GM23338 (cell line): Measurements from ENCODE around the gene TTC28. TPM values are rescaled to one million over a fixed set of nuclear protein-coding genes. Genes with fewer than 3 reads are reported as not detected.

Source experiments
- ATAC-seq: fragments of 200-7000 bp; cut with Tn5 transposase; 3 replicates; pipeline ENCODE4 v1.9.1; 2020
- DNase-seq: peaks from one replicate; pipeline ENCODE4 v3.0.0-alpha.2; 2015; ENCODE audit warnings: low spot score
- H2AFZ ChIP-seq: fragments of 200-600 bp; sonication (generic); 2 replicates; pipeline ENCODE4 v1.8.0; 2016; ENCODE audit warnings: antibody characterized with exemption, mild to moderate bottlenecking, moderate library complexity
- H3F3A ChIP-seq: fragments of 200-600 bp; sonication (generic); replicated peaks from 2 replicates; pipeline ENCODE4 v1.8.0; 2017; ENCODE audit warnings: antibody characterized with exemption, mixed run types, low read depth
- H3K27ac ChIP-seq: fragments of 200-600 bp; sonication (generic); 2 replicates; pipeline ENCODE4 v1.6.1; 2016; ENCODE audit warnings: low read depth
- H3K27me3 ChIP-seq: fragments of 200-600 bp; sonication (generic); 2 replicates; pipeline ENCODE4 v1.8.0; 2016; ENCODE audit warnings: mild to moderate bottlenecking, mixed run types, moderate library complexity; ENCODE audit not compliant: insufficient read depth
- H3K36me3 ChIP-seq: fragments of 200-600 bp; sonication (generic); 2 replicates; pipeline ENCODE4 v1.8.0; 2016; ENCODE audit warnings: mild to moderate bottlenecking; ENCODE audit not compliant: insufficient read depth
- H3K4me1 ChIP-seq: fragments of 200-600 bp; sonication (generic); 2 replicates; pipeline ENCODE4 v1.8.0; 2016; ENCODE audit warnings: mild to moderate bottlenecking, moderate library complexity; ENCODE audit not compliant: insufficient read depth
- H3K4me2 ChIP-seq: fragments of 200-600 bp; sonication (generic); 2 replicates; pipeline ENCODE4 v1.7.1; 2017; ENCODE audit warnings: mixed run types
- H3K4me3 ChIP-seq: fragments of 200-600 bp; sonication (generic); 2 replicates; pipeline ENCODE4 v1.6.1; 2016; ENCODE audit warnings: mixed run types
- H3K79me2 ChIP-seq: fragments of 200-600 bp; sonication (generic); replicated peaks from 2 replicates; pipeline ENCODE4 v1.8.0; 2017; ENCODE audit warnings: mild to moderate bottlenecking; ENCODE audit not compliant: insufficient read depth
- H3K9me2 ChIP-seq: fragments of 200-600 bp; sonication (generic); 2 replicates; pipeline ENCODE4 v1.8.0; 2017; ENCODE audit not compliant: insufficient read depth
- H4K20me1 ChIP-seq: fragments of 200-600 bp; sonication (generic); replicated peaks from 2 replicates; pipeline ENCODE4 v1.8.0; 2017; ENCODE audit warnings: mild to moderate bottlenecking; ENCODE audit not compliant: insufficient read depth
- H3K27ac Mint-ChIP-seq: 2 replicates; pipeline ENCODE4 v1.8.0; 2020; ENCODE audit warnings: inconsistent platforms, mild to moderate bottlenecking, moderate library complexity, mixed read lengths
- H3K27me3 Mint-ChIP-seq: 3 replicates; pipeline ENCODE4 v1.8.0; 2022; ENCODE audit warnings: low read depth, mild to moderate bottlenecking, moderate library complexity, mixed read lengths, inconsistent platforms; ENCODE audit not compliant: insufficient read depth, poor library complexity
- H3K36me3 Mint-ChIP-seq: 3 replicates; pipeline ENCODE4 v1.8.0; 2021; ENCODE audit warnings: low read depth, mild to moderate bottlenecking, inconsistent platforms, moderate library complexity, mixed read lengths
- H3K4me1 Mint-ChIP-seq: 3 replicates; pipeline ENCODE4 v1.8.0; 2020; ENCODE audit warnings: mild to moderate bottlenecking, inconsistent platforms, mixed read lengths
- H3K4me3 Mint-ChIP-seq: 3 replicates; pipeline ENCODE4 v1.8.0; 2021; ENCODE audit warnings: moderate library complexity, mild to moderate bottlenecking, inconsistent platforms, mixed read lengths
- H3K9me3 Mint-ChIP-seq: 3 replicates; pipeline ENCODE4 v1.8.0; 2020; ENCODE audit warnings: moderate library complexity, mild to moderate bottlenecking, inconsistent platforms, mixed read lengths
- CREB1 ChIP-seq: fragments of 250-450 bp; sonication (Bioruptor Pico); IDR thresholded peaks from 2 replicates; pipeline ENCODE4 v1.5.0; 2020; ENCODE audit warnings: low read depth, mild to moderate bottlenecking, moderate library complexity
- CTCF ChIP-seq, 2 experiments: fragments of 200-600 bp in 1 of 2; sonication (generic) in 1 of 2; conservative IDR thresholded peaks; 2 replicates each; pipeline versions ENCODE4 v1.5.1 to v1.6.1; 2016 to 2017; ENCODE audit warnings: antibody characterized with exemption in 2 of 2, low read depth in 2 of 2, mild to moderate bottlenecking in 2 of 2, moderate library complexity in 1 of 2
- EZH2 ChIP-seq: fragments of 200-600 bp; sonication (generic); IDR thresholded peaks from one replicate; pipeline ENCODE4 v1.8.0; 2017; ENCODE audit warnings: antibody characterized with exemption, mild to moderate bottlenecking, low read depth; ENCODE audit not compliant: unreplicated experiment
- EZH2phosphoT487 ChIP-seq: fragments of 200-600 bp; sonication (generic); IDR thresholded peaks from one replicate; pipeline ENCODE4 v1.8.1; 2018; ENCODE audit warnings: antibody characterized with exemption; ENCODE audit not compliant: unreplicated experiment
- JUNB ChIP-seq: IDR thresholded peaks from one replicate; pipeline ENCODE4 v1.6.1; 2016; ENCODE audit warnings: antibody characterized with exemption; ENCODE audit not compliant: unreplicated experiment
- NANOG ChIP-seq: IDR thresholded peaks from 2 replicates; pipeline ENCODE4 v1.6.1; 2016; ENCODE audit warnings: antibody characterized with exemption, borderline replicate concordance
- POLR2AphosphoS5 ChIP-seq: IDR thresholded peaks from 2 replicates; pipeline ENCODE4 v1.6.1; 2016; ENCODE audit warnings: antibody characterized with exemption, low read depth
- STAT1 ChIP-seq: IDR thresholded peaks from one replicate; pipeline ENCODE4 v1.6.1; 2016; ENCODE audit warnings: antibody characterized with exemption; ENCODE audit not compliant: unreplicated experiment
- ZNF114 ChIP-seq: fragments of 250-450 bp; sonication (Bioruptor Pico); IDR thresholded peaks from 2 replicates; pipeline ENCODE4 v1.5.0; 2020; ENCODE audit warnings: mild to moderate bottlenecking, moderate library complexity
- ZNF331 ChIP-seq: fragments of 250-450 bp; sonication (Bioruptor Pico); IDR thresholded peaks from 2 replicates; pipeline ENCODE4 v1.5.0; 2020; ENCODE audit warnings: low read depth, mild to moderate bottlenecking, moderate library complexity
- polyA plus RNA-seq: library from polyadenylated mRNA; unstranded; fragments of >200 nt; fragmentation: Nextera tagmentation; extraction: Ambion mirVana; gene quantifications from 2 replicates; pipeline ENCODE4 v1.2.1, GENCODE V29; 2016
- total RNA-seq: library from RNA; depleted of rRNA; stranded (reverse); fragments of >200 nt; shearing (Covaris generic); gene quantifications from 2 replicates; pipeline ENCODE4 v1.2.3, GENCODE V29; 2014
- TF ChIP-seq, protein P1 (sequence below): fragments of 250-450 bp; sonication (Bioruptor Pico); IDR thresholded peaks from 2 replicates; pipeline ENCODE4 v1.5.0; 2020; ENCODE audit warnings: mild to moderate bottlenecking, moderate library complexity
- TF ChIP-seq, protein P2 (sequence below): IDR thresholded peaks from 2 replicates; pipeline ENCODE4 v1.6.1; 2016; ENCODE audit warnings: antibody characterized with exemption
- TF ChIP-seq, protein P3 (sequence below): IDR thresholded peaks from one replicate; pipeline ENCODE4 v1.6.1; 2018; ENCODE audit warnings: antibody characterized with exemption; ENCODE audit not compliant: unreplicated experiment

TTC28 gene
- total and polyA plus RNA-seq, 2 experiments from 2014 or later: 4.5 to 16.1 TPM

- Histone ChIP-seq H3F3A (no peaks in the 10 kb centered on the region), H3K4me3 (no peak overlapping the region), H3K79me2 (no peaks in the 10 kb centered on the region), H2AFZ (no peak overlapping the region), H3K27me3 (no peaks in the 10 kb centered on the region), H3K9me2 (no peaks in the 10 kb centered on the region), H3K36me3 (peaks cover 34% of the 10 kb centered on the region), H4K20me1 (no peaks in the 10 kb centered on the region; the same call in 1 of the 2 replicates), H3K4me1 (no peaks in the 10 kb centered on the region), H3K4me2 (no peak overlapping the region), H3K27ac (no peak overlapping the region)
- Mint-ChIP-seq H3K4me3 (no peak overlapping the region), H3K9me3 (no peaks in the 10 kb centered on the region; the same call in 2 of the 3 replicates), H3K27me3 (peaks cover 2% of the 10 kb centered on the region), H3K27ac (no peak overlapping the region), H3K36me3 (peaks cover 62% of the 10 kb centered on the region), H3K4me1 (no peaks in the 10 kb centered on the region)
- TF ChIP-seq EZH2 (no peak), CTCF (conservative IDR thresholded peaks at IDR 0.05; ENCODE audit: low read depth in 2 of 2) (no peak), POLR2AphosphoS5 (no peak), EZH2phosphoT487 (no peak), CREB1 (CRISPR knock-in tag) (no peak), NANOG (no peak), STAT1 (no peak), ZNF114 (no peak), ZNF331 (no peak), JUNB (no peak)
- TF ChIP-seq, protein P1, sequence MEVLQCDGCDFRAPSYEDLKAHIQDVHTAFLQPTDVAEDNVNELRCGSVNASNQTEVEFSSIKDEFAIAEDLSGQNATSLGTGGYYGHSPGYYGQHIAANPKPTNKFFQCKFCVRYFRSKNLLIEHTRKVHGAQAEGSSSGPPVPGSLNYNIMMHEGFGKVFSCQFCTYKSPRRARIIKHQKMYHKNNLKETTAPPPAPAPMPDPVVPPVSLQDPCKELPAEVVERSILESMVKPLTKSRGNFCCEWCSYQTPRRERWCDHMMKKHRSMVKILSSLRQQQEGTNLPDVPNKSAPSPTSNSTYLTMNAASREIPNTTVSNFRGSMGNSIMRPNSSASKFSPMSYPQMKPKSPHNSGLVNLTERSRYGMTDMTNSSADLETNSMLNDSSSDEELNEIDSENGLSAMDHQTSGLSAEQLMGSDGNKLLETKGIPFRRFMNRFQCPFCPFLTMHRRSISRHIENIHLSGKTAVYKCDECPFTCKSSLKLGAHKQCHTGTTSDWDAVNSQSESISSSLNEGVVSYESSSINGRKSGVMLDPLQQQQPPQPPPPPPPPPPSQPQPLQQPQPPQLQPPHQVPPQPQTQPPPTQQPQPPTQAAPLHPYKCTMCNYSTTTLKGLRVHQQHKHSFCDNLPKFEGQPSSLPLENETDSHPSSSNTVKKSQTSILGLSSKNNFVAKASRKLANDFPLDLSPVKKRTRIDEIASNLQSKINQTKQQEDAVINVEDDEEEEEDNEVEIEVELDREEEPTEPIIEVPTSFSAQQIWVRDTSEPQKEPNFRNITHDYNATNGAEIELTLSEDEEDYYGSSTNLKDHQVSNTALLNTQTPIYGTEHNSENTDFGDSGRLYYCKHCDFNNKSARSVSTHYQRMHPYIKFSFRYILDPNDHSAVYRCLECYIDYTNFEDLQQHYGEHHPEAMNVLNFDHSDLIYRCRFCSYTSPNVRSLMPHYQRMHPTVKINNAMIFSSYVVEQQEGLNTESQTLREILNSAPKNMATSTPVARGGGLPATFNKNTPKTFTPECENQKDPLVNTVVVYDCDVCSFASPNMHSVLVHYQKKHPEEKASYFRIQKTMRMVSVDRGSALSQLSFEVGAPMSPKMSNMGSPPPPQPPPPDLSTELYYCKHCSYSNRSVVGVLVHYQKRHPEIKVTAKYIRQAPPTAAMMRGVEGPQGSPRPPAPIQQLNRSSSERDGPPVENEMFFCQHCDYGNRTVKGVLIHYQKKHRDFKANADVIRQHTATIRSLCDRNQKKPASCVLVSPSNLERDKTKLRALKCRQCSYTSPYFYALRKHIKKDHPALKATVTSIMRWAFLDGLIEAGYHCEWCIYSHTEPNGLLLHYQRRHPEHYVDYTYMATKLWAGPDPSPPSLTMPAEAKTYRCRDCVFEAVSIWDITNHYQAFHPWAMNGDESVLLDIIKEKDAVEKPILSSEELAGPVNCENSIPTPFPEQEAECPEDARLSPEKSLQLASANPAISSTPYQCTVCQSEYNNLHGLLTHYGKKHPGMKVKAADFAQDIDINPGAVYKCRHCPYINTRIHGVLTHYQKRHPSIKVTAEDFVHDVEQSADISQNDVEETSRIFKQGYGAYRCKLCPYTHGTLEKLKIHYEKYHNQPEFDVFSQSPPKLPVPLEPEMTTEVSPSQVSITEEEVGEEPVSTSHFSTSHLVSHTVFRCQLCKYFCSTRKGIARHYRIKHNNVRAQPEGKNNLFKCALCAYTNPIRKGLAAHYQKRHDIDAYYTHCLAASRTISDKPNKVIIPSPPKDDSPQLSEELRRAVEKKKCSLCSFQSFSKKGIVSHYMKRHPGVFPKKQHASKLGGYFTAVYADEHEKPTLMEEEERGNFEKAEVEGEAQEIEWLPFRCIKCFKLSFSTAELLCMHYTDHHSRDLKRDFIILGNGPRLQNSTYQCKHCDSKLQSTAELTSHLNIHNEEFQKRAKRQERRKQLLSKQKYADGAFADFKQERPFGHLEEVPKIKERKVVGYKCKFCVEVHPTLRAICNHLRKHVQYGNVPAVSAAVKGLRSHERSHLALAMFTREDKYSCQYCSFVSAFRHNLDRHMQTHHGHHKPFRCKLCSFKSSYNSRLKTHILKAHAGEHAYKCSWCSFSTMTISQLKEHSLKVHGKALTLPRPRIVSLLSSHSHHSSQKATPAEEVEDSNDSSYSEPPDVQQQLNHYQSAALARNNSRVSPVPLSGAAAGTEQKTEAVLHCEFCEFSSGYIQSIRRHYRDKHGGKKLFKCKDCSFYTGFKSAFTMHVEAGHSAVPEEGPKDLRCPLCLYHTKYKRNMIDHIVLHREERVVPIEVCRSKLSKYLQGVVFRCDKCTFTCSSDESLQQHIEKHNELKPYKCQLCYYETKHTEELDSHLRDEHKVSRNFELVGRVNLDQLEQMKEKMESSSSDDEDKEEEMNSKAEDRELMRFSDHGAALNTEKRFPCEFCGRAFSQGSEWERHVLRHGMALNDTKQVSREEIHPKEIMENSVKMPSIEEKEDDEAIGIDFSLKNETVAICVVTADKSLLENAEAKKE: no peak
- TF ChIP-seq, protein P2, sequence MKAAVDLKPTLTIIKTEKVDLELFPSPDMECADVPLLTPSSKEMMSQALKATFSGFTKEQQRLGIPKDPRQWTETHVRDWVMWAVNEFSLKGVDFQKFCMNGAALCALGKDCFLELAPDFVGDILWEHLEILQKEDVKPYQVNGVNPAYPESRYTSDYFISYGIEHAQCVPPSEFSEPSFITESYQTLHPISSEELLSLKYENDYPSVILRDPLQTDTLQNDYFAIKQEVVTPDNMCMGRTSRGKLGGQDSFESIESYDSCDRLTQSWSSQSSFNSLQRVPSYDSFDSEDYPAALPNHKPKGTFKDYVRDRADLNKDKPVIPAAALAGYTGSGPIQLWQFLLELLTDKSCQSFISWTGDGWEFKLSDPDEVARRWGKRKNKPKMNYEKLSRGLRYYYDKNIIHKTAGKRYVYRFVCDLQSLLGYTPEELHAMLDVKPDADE: no peak
- TF ChIP-seq, protein P3, sequence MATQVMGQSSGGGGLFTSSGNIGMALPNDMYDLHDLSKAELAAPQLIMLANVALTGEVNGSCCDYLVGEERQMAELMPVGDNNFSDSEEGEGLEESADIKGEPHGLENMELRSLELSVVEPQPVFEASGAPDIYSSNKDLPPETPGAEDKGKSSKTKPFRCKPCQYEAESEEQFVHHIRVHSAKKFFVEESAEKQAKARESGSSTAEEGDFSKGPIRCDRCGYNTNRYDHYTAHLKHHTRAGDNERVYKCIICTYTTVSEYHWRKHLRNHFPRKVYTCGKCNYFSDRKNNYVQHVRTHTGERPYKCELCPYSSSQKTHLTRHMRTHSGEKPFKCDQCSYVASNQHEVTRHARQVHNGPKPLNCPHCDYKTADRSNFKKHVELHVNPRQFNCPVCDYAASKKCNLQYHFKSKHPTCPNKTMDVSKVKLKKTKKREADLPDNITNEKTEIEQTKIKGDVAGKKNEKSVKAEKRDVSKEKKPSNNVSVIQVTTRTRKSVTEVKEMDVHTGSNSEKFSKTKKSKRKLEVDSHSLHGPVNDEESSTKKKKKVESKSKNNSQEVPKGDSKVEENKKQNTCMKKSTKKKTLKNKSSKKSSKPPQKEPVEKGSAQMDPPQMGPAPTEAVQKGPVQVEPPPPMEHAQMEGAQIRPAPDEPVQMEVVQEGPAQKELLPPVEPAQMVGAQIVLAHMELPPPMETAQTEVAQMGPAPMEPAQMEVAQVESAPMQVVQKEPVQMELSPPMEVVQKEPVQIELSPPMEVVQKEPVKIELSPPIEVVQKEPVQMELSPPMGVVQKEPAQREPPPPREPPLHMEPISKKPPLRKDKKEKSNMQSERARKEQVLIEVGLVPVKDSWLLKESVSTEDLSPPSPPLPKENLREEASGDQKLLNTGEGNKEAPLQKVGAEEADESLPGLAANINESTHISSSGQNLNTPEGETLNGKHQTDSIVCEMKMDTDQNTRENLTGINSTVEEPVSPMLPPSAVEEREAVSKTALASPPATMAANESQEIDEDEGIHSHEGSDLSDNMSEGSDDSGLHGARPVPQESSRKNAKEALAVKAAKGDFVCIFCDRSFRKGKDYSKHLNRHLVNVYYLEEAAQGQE: no peak
- ATAC-seq (no peak), DNase-seq (no peak)
Observed at GRCh38 chr22:28706845-28707244, 27.2 kb upstream of the TTC28 start.
